Mesothelial cell of epicardium (in vitro differentiated cells): Measurements from ENCODE around the gene ALDOC. TPM values are rescaled to one million over a fixed set of nuclear protein-coding genes. Genes with fewer than 3 reads are reported as not detected.

ENCODE experiments used
- DNase-seq, 2 experiments: peaks; one replicate each; pipeline ENCODE4 v3.0.0; 2021; ENCODE audit warnings: low spot score in 2 of 2; ENCODE audit not compliant: unreplicated experiment in 2 of 2
- H3K27ac Mint-ChIP-seq: 2 replicates; pipeline ENCODE4 v1.8.0; 2021; ENCODE audit warnings: mixed read lengths
- H3K27me3 Mint-ChIP-seq: 2 replicates; pipeline ENCODE4 v1.8.0; 2021; ENCODE audit warnings: low read depth, mixed read lengths
- H3K36me3 Mint-ChIP-seq: 2 replicates; pipeline ENCODE4 v1.8.0; 2021; ENCODE audit warnings: mixed read lengths
- H3K4me1 Mint-ChIP-seq: 2 replicates; pipeline ENCODE4 v1.8.0; 2021; ENCODE audit warnings: mixed read lengths
- H3K4me3 Mint-ChIP-seq: 2 replicates; pipeline ENCODE4 v1.8.0; 2021; ENCODE audit warnings: mild to moderate bottlenecking, moderate library complexity, mixed read lengths
- H3K9me3 Mint-ChIP-seq: 2 replicates; pipeline ENCODE4 v1.8.0; 2021; ENCODE audit warnings: mixed read lengths
- total RNA-seq: library from RNA; stranded (reverse); gene quantifications from 3 replicates; pipeline ENCODE4 v1.2.1, GENCODE V29; 2021
- TF ChIP-seq, protein P1 (sequence below): fragments of 200-600 bp; sonication (generic); IDR thresholded peaks from one replicate; pipeline ENCODE4 v1.5.0; 2021; ENCODE audit warnings: antibody characterized with exemption; ENCODE audit not compliant: unreplicated experiment

The ALDOC gene
- total RNA-seq, 1 donor from 2014 or later: 22.6 TPM

GRCh38 chr17:28550858-28551257, 25.8 kb downstream of the ALDOC start:
- no peak overlapping the region for H3K27ac Mint-ChIP-seq
- peaks cover 16% of the 10 kb centered on the region for H3K36me3 Mint-ChIP-seq
- peak overlapping the region; percentile 96 for H3K4me3 Mint-ChIP-seq
- H3K27me3 Mint-ChIP-seq: no peaks in the 10 kb centered on the region
- DNase-seq: no peak
- H3K9me3 Mint-ChIP-seq: no peaks in the 10 kb centered on the region
- H3K4me1 Mint-ChIP-seq: peaks cover 31% of the 10 kb centered on the region
- TF ChIP-seq, protein P1, sequence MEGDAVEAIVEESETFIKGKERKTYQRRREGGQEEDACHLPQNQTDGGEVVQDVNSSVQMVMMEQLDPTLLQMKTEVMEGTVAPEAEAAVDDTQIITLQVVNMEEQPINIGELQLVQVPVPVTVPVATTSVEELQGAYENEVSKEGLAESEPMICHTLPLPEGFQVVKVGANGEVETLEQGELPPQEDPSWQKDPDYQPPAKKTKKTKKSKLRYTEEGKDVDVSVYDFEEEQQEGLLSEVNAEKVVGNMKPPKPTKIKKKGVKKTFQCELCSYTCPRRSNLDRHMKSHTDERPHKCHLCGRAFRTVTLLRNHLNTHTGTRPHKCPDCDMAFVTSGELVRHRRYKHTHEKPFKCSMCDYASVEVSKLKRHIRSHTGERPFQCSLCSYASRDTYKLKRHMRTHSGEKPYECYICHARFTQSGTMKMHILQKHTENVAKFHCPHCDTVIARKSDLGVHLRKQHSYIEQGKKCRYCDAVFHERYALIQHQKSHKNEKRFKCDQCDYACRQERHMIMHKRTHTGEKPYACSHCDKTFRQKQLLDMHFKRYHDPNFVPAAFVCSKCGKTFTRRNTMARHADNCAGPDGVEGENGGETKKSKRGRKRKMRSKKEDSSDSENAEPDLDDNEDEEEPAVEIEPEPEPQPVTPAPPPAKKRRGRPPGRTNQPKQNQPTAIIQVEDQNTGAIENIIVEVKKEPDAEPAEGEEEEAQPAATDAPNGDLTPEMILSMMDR: no peak

GRCh38 chr17:28549236-28550132, 27.2 kb downstream of the ALDOC start:
- Mint-ChIP-seq H3K36me3 (peaks cover 11% of the 10 kb centered on the region), H3K9me3 (no peaks in the 10 kb centered on the region), H3K27ac (no peak overlapping the region), H3K27me3 (no peaks in the 10 kb centered on the region), H3K4me1 (peaks cover 28% of the 10 kb centered on the region), H3K4me3 (no peak overlapping the region)
- TF ChIP-seq, protein P1: no peak
- DNase-seq: no peak

- Mint-ChIP-seq H3K4me1 (peaks cover 28% of the 10 kb centered on the region), H3K9me3 (no peaks in the 10 kb centered on the region), H3K36me3 (peaks cover 3% of the 10 kb centered on the region), H3K27ac (no peak overlapping the region), H3K27me3 (no peaks in the 10 kb centered on the region), H3K4me3 (no peak overlapping the region)
- DNase-seq: no peak
- TF ChIP-seq, protein P1: peak; percentile 59
Measured at GRCh38 chr17:28548417-28549130, 28.1 kb downstream of the ALDOC start.

DNA sequence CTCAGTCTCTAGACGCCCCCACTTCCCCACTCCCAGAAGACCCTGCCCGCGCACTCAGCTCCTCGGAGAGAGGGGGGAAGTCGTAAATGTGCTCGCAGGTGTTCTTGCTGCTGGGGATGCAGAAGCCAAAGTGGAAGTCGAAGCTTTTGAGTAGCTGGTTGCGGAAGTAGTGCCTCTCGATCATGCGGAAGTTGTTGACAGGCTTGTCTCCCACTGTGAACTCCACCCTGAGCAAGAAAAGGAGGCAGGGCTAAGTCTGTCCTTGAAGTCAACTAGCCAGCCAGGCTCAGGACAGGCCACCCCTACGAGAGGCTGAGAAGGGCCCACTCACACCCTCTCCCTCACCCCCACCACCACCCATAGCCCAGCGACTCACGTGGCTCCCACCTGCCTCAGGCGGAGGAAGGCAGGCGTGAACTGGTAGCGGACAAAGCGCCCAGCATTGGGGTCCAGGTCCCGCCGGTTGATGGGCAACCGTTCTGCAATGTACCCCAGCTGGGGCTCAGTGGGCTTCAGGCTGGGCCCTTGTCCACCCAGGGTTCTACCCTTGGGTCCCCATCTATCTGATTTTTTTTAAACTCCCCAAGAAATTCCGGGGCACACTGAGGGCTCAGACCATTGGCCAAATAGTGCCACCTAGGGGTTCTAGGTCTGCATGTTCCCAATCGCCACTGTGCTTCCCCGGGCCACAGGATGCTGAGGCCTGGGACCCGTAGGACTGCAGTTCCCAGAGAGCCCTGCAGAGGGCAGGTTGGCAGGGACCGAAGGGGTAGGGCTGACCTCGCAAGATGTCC, 28.9 kb downstream of the ALDOC start:
- H3K27ac Mint-ChIP-seq: no peak overlapping the region
- peaks cover 2% of the 10 kb centered on the region for H3K36me3 Mint-ChIP-seq
- no peaks in the 10 kb centered on the region for H3K27me3 Mint-ChIP-seq
- H3K4me1 Mint-ChIP-seq: peaks cover 26% of the 10 kb centered on the region
- TF ChIP-seq, protein P1: peak; percentile 88
- no peaks in the 10 kb centered on the region for H3K9me3 Mint-ChIP-seq
- DNase-seq: peak; percentile 47 to 72
- H3K4me3 Mint-ChIP-seq: no peak overlapping the region

DNA sequence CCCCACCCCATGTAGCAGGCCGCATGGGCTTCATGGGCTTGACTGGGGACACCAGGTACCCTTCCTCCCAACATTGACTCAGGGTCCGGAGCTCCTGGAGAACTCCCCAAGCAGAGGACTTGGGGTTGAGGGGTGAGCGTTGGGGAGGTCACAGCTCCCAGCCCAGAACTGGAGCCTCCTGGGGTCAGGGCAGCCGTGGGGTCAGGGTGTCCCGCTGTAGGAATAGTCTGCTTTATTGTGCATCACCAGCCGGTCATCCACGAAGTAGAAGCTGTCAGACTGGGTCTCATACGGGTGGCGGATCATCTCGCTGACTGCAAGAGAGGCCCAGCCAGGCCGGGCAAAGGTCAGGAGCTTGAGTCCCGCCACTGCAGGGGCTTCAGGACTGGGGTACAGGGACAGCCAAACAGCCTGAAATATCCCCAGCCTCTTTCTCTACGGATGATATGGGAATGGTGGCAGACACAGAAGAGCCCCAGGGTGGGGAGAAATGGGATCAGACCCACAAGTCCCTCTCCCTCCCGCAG, 29.5 kb downstream of the ALDOC start:
- no peaks in the 10 kb centered on the region for H3K27me3 Mint-ChIP-seq

More for the DNA sequence above, 29.5 kb downstream of the ALDOC start:
- no peak overlapping the region for H3K27ac Mint-ChIP-seq
- H3K9me3 Mint-ChIP-seq: no peaks in the 10 kb centered on the region
- peaks cover 24% of the 10 kb centered on the region for H3K4me1 Mint-ChIP-seq
- peaks cover 2% of the 10 kb centered on the region for H3K36me3 Mint-ChIP-seq
- DNase-seq: no peak
- H3K4me3 Mint-ChIP-seq: no peak overlapping the region
- TF ChIP-seq, protein P1: no peak
